ENCODE data around the gene NCOR2.

DNA sequence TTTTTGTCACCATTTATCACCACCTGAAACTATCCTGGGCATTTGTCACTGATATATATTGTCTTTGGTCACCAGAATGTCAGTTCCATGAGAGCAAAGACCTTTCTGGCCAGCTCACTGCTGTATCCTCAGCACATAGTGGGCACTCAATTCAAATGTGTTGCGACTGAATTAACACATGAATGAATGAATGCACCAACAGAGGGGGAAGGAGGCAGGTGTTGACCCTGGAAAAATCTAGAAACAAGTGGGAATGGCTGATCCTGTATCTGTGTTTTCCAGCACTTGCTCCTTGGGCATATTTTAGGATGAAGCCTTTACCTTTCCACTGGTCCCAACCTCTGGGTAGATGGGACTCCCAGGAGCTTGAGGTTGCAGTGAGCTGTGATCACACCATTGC lies 3.4 kb upstream of the NCOR2 start:
- TF ChIP-seq POLR2A (IDR thresholded peaks at IDR 0.05; ENCODE audit: extremely low read depth, insufficient read length) (no peak), MYC (IDR thresholded peaks at IDR 0.05; ENCODE audit: low read depth, low read length) (no peak)
- TF ChIP-seq, protein P1, sequence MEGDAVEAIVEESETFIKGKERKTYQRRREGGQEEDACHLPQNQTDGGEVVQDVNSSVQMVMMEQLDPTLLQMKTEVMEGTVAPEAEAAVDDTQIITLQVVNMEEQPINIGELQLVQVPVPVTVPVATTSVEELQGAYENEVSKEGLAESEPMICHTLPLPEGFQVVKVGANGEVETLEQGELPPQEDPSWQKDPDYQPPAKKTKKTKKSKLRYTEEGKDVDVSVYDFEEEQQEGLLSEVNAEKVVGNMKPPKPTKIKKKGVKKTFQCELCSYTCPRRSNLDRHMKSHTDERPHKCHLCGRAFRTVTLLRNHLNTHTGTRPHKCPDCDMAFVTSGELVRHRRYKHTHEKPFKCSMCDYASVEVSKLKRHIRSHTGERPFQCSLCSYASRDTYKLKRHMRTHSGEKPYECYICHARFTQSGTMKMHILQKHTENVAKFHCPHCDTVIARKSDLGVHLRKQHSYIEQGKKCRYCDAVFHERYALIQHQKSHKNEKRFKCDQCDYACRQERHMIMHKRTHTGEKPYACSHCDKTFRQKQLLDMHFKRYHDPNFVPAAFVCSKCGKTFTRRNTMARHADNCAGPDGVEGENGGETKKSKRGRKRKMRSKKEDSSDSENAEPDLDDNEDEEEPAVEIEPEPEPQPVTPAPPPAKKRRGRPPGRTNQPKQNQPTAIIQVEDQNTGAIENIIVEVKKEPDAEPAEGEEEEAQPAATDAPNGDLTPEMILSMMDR (IDR thresholded peaks at IDR 0.05; ENCODE audit: low read depth, low read length) = no peak

Measured in NB4 (cell line).